Fibroblast of lung (primary cell): ENCODE measurements around the gene DYSF. TPM values are rescaled to one million over a fixed set of nuclear protein-coding genes. Genes with fewer than 3 reads are reported as not detected.

Experiments used
- DNase-seq, 2 donors: peaks; one replicate each; pipeline versions ENCODE4 v3.0.0 to v3.0.0-alpha.2; 2010; ENCODE audit warnings: low read depth in 2 of 2
- H2AFZ ChIP-seq: 2 replicates; pipeline ENCODE4 v1.5.1; 2012; ENCODE audit warnings: low read length, control low read depth, inconsistent platforms
- H3K27ac ChIP-seq: 2 replicates; pipeline ENCODE4 v1.5.1; 2011; ENCODE audit warnings: low read length, control low read depth; ENCODE audit not compliant: insufficient read depth
- H3K27me3 ChIP-seq: 2 replicates; pipeline ENCODE4 v1.5.1; 2011; ENCODE audit warnings: mild to moderate bottlenecking, low read length; ENCODE audit not compliant: control insufficient read depth, insufficient read depth
- H3K36me3 ChIP-seq: 2 replicates; pipeline ENCODE4 v1.5.1; 2011; ENCODE audit warnings: low read length; ENCODE audit not compliant: control insufficient read depth, insufficient read depth
- H3K4me1 ChIP-seq: 2 replicates; pipeline ENCODE4 v1.5.1; 2011; ENCODE audit warnings: low read length; ENCODE audit not compliant: control insufficient read depth, insufficient read depth; ENCODE audit errors: extremely low read depth
- H3K4me2 ChIP-seq: 2 replicates; pipeline ENCODE4 v1.5.1; 2011; ENCODE audit warnings: low read length, control low read depth; ENCODE audit not compliant: insufficient read depth; ENCODE audit errors: extremely low read depth
- H3K4me3 ChIP-seq, 4 experiments: fragments of 200-600 bp in 1 of 4; sonication (generic) in 1 of 4; replicated peaks in 1 of 4; 2 replicates each; pipeline ENCODE4 v1.5.1; 2011 to 2016; ENCODE audit warnings: low read length in 4 of 4, low read depth in 3 of 4, mild to moderate bottlenecking in 3 of 4, control low read depth in 2 of 4, inconsistent platforms in 1 of 4, mixed read lengths in 1 of 4; ENCODE audit not compliant: insufficient read depth in 1 of 4; ENCODE audit errors: control extremely low read depth in 1 of 4
- H3K79me2 ChIP-seq: 2 replicates; pipeline ENCODE4 v1.5.1; 2012; ENCODE audit warnings: mild to moderate bottlenecking, low read length, inconsistent platforms; ENCODE audit not compliant: control insufficient read depth, insufficient read depth
- H3K9ac ChIP-seq: 2 replicates; pipeline ENCODE4 v1.5.1; 2011; ENCODE audit warnings: mild to moderate bottlenecking, low read length, control low read depth; ENCODE audit not compliant: insufficient read depth
- H3K9me3 ChIP-seq: 2 replicates; pipeline ENCODE4 v1.5.1; 2012; ENCODE audit warnings: low read depth, low read length; ENCODE audit not compliant: control insufficient read depth, insufficient read depth
- H4K20me1 ChIP-seq: 2 replicates; pipeline ENCODE4 v1.5.1; 2011; ENCODE audit warnings: low read length; ENCODE audit not compliant: control insufficient read depth, insufficient read depth; ENCODE audit errors: extremely low read depth
- CTCF ChIP-seq, 2 donors: IDR thresholded peaks in 1 of 2; conservative IDR thresholded peaks in 1 of 2; 1 replicate in 1 of 2; 2 replicates in 1 of 2; pipeline ENCODE4 v1.5.1; 2011 to 2012; ENCODE audit warnings: low read length in 2 of 2, control low read depth in 1 of 2, inconsistent platforms in 1 of 2, low read depth in 1 of 2, mild to moderate bottlenecking in 1 of 2
- EZH2 ChIP-seq: IDR thresholded peaks from 2 replicates; pipeline ENCODE4 v1.5.1; 2012; ENCODE audit warnings: low read length, control low read depth, mild to moderate bottlenecking; ENCODE audit errors: missing control alignments
- polyA plus RNA-seq, 2 donors: library from polyadenylated mRNA; depleted of rRNA in 1 of 2; stranded (reverse) in 1 of 2; unstranded in 1 of 2; fragments of >200 nt; gene quantifications; 2 replicates each; pipeline ENCODE4 v1.2.1, GENCODE V29; 2011 to 2012; ENCODE audit warnings: missing spikeins in 1 of 2
- total RNA-seq: library from RNA; depleted of rRNA; stranded (reverse); fragments of >200 nt; gene quantifications from 2 replicates; pipeline ENCODE4 v1.2.1, GENCODE V29; 2014

DYSF gene
- total and polyA plus RNA-seq, 2 donors (not counting 1 experiment from before 2014, with no cell fraction given): under 0.01 to 0.67 TPM

GRCh38 chr2:71564361-71564760, 111.0 kb downstream of the DYSF start:
- TF ChIP-seq EZH2 (no peak), CTCF (conservative IDR thresholded peaks at IDR 0.05 in 1 of 2, IDR thresholded peaks at IDR 0.05 in 1 of 2; ENCODE audit: low read depth in 1 of 2, low read length in 2 of 2) (no peak)
- Histone ChIP-seq H2AFZ (no peak overlapping the region), H3K4me3 (no peak overlapping the region), H4K20me1 (no peaks in the 10 kb centered on the region), H3K79me2 (no peaks in the 10 kb centered on the region), H3K9me3 (no peaks in the 10 kb centered on the region), H3K4me2 (no peak overlapping the region), H3K27ac (no peak overlapping the region), H3K27me3 (no peaks in the 10 kb centered on the region), H3K9ac (no peak overlapping the region), H3K36me3 (no peaks in the 10 kb centered on the region), H3K4me1 (no peaks in the 10 kb centered on the region)
- DNase-seq: no peak

- H3K9me3 ChIP-seq: no peaks in the 10 kb centered on the region
- no peak for TF ChIP-seq CTCF (conservative IDR thresholded peaks at IDR 0.05 in 1 of 2, IDR thresholded peaks at IDR 0.05 in 1 of 2; ENCODE audit: low read depth in 1 of 2, low read length in 2 of 2)
- no peak for TF ChIP-seq EZH2
- no peaks in the 10 kb centered on the region for H4K20me1 ChIP-seq
- H2AFZ ChIP-seq: no peak overlapping the region
- H3K9ac ChIP-seq: no peak overlapping the region
- DNase-seq: no peak
- no peaks in the 10 kb centered on the region for H3K27me3 ChIP-seq
- no peaks in the 10 kb centered on the region for H3K79me2 ChIP-seq
- no peaks in the 10 kb centered on the region for H3K4me1 ChIP-seq
- H3K4me2 ChIP-seq: no peak overlapping the region
- H3K36me3 ChIP-seq: no peaks in the 10 kb centered on the region
- H3K4me3 ChIP-seq: no peak overlapping the region
- H3K27ac ChIP-seq: no peak overlapping the region
Observed at GRCh38 chr2:71564790-71565189, 111.4 kb downstream of the DYSF start.

DNA sequence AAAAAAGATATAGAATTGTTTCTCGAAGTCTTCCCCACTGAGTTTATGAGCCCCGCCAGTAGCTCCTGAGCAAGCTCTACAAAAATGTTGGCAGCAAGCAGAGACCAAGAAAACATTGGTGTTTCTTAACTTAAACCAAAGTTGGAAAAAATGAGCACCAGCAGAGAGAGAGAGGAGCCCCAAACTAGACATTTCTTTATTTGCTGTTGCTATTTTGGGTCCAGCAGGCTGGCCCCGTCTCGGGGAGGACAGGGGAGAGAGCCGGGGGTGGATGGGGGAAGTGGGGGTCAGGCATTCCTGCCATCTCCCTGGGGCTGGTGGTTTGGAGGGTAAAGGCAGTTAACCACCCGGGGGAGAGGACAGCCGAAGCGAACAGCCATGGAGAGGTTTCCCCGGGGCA, 113.0 kb downstream of the DYSF start:
- Histone ChIP-seq H3K27me3 (no peaks in the 10 kb centered on the region), H4K20me1 (no peaks in the 10 kb centered on the region), H3K4me1 (no peaks in the 10 kb centered on the region), H3K27ac (no peak overlapping the region), H2AFZ (no peak overlapping the region), H3K9ac (no peak overlapping the region), H3K4me2 (no peak overlapping the region), H3K4me3 (no peak overlapping the region), H3K36me3 (no peaks in the 10 kb centered on the region), H3K9me3 (no peaks in the 10 kb centered on the region), H3K79me2 (no peaks in the 10 kb centered on the region)
- DNase-seq: peak in 1 of 2 donors; percentile 63
- TF ChIP-seq CTCF (conservative IDR thresholded peaks at IDR 0.05 in 1 of 2, IDR thresholded peaks at IDR 0.05 in 1 of 2; ENCODE audit: low read depth in 1 of 2, low read length in 2 of 2): no peak
- TF ChIP-seq EZH2: no peak
